NCI-H1436 treated with DMSO at 0.1 percent for 48 hours (cell line): Measurements from ENCODE around the gene PC.
A peak's percentile ranks its signal among the peaks of the same experiment; 100 is the strongest.
"Not testable (repeated sequence)": the region's sequence is repeated elsewhere in the genome, so short reads cannot be mapped to it uniquely, and the experiment has no call there.

Experiments
- DNase-seq: peaks from one replicate; lab custom pipeline; 2025; lab: John Stamatoyannopoulos, UW

PC gene

DNA sequence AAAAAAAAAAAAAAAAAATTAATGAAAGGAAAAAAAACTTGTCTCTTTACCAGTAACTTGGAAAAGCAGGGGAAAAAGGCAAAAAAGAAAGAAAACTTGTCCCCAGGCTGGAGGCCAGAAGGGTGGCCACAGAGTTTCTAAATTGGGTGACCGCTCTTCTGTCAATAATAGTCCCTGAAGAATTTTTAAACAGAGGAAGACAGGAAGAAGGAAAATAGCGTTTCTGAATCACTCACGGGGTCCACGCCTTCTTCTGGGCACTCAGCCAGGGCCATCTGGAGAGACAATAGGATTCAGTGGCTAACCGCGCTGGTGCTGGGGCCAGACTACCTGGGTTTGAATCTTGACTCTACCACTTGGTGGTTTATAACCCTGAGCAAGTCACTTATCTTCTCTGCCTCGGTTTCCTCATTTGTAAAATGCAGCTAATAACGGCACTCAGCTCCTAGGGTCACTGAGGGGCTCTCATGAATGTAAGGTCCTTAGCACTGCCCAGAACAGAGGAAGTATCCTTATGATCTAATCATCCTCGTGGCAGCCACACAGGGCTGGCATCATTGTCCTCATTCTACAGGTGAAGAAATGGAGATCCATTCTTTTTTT, 23.9 kb upstream of the PC start:
- peak; percentile 56 for DNase-seq

DNA sequence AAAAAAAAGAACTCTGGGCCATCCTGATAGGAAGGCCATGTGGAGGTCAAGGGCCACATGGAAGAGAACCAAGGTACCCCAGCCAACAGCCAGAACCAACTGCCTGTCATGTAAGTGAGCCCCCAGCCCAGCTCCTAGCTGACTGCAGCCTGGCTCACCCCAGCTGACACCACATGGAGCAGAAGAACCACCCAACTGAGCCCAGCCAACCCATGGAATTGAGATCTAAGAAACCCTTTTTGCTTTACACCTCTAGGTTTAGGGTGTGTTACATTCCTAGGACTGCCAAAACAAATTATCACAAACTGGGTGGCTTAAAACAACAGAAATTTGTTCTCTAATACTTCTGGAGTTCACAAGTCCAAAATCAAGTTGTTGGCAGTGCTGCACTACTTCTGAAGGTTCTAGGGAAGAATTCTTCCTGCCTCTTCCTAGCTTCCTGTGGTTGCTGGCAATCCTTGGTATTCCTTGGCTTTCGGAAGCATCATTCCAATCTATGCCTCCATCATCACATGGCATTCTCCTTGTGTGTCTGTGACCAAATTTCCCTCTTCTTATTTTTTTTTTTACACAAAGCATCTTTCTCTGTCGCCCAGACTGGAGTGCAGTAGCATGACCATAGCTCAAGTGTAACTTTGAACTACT, 21.3 kb upstream of the PC start:
- DNase-seq = no peak

DNA sequence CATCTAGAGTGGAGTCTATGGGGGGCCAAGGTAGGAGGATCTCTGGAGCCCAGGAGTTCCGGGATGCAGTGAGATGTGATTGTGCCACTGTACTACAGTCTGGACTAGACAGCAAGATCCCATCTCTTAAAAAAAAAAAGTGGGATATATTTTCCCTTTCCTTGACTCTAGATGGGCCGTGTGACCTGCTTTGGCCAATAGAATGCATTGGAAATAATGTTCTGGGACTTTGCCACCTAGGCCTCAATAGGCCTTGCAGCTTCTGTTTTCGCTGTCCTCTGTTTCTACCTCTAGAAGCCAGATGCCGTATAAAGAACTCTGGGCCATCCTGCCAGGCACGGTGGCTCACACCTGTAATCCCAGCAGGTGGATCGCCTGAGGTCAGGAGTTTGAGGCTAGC, 20.5 kb upstream of the PC start:
- no peak for DNase-seq

DNA sequence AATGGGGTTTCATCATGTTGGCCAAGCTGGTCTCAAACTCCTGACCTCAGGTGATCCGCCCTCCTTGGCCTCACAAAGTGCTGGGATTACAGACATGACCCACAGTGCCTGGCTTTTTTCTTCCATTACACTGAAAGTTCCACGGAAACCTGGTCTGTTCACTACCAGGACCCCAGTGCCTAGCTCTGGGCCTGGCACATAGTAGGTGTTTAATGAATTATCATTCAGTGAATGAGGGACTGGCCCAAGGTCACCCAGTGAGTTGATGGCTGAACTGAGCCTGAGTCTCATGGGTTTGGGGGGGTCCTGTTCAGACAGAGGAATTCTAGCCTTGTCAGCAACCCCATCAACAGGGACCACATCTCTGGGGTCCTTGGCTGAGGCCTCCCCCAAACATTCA, 20.0 kb upstream of the PC start:
- DNase-seq = no peak

DNA sequence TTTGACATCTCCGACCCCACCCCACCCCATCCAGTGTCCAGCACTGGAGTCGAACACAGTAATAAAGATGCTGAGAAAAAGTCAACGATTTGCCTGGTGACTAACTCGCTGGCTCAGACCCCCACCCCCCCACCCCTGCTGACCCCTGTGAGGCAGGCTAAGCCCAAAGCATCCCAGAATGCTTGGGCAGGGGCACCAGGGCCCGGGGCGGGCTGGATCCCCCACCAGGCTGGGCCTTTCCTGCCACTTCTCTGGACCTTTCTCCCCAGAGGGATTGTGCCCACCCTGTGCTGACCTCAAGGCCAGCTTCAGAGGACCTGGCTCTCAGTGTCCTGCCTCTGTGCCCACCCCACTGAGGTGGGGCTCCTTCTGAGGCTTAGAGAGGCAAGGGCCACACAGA, 18.7 kb upstream of the PC start:
- no peak for DNase-seq

DNA sequence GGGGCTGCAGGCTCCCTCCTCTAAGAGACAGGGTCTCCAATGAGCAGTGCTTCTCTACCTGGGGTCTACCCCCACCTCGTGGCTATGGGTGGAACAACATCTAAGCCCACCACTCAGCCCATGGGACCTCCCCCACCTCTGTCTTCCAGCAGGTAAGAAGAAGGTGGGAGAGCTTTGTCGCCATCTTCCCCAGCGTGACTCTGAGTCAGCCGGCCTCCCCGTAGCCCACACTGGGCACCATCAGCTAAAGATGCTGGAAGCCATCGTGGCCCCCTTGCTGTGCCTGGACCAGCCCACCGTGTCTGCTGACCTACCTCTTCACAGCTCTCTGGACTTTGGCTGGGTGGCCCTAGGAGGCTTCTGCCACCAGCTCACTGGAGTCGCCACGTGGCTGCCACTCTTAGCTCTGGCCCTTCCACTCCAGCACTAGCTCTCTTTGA, 17.9 kb upstream of the PC start:
- DNase-seq = no peak

DNA sequence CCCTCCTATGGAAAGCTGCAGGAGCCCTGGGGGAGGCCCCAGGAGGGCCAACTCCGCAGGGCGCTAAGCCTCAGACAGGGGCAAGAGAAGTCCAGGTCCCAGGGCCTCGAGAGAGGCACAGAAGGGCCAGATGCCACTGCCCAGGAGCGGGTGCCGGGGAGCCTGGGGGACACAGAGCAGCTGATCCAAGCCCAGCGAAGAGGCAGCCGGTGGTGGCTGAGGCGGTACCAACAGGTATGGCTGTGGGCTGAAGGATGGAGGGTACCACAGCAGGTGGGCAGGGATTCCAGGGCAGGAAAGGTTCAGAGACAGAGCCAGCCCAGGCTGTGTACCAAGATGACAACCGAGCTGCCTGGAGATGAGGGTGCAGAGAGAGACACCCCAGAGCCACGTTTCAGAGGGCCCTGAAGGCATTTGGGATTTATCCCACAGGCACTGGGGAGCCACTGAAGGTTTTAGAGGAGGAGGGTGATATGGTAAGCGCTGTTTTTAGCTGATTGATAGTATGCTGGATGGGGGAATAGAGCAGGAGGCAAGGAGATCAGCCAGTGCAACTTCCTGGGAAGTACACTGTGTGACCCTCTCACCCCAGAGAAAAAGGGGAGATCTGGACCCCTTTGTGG, 17.3 kb upstream of the PC start:
- DNase-seq = no peak

DNA sequence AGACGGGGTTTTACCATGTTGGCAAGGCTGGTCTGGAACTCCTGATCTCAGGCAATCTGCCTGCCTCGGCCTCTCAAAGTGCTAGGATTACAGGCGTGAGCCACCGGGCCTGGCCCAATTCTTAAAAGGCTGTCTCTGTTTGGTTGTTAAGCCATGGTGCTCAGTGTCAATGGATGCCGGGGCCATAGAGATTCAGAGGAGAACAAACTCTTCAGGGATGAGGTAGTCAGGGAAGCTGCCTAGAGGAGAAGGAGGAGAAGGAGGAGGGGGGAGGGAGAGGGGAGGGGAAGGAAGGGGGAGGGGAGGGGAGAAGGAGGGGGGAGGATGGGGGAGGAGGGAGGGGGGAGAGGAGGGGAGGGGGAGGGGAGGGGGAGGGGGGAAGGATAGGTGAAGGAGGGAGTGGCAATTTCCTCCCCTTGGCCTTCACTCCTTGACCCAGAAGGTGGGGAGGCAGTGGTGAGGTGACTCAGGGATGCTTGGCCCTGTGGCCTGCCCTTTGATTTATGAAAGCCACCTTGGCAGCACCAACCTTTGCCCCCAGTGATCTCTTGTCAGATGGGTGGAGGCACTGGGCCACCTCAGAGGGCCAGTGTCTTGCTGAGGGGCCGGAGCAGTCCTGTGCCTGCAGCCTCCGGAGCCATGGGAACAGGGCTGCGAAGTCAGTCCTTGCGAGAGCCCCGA, 16.7 kb upstream of the PC start, which contains the start of gene C11orf86:
C11orf86 (plus strand) TSS at position 581 of the 681 bp plus-strand sequence; CDS start at position 640, 59 bp downstream.
- no peak for DNase-seq

DNA sequence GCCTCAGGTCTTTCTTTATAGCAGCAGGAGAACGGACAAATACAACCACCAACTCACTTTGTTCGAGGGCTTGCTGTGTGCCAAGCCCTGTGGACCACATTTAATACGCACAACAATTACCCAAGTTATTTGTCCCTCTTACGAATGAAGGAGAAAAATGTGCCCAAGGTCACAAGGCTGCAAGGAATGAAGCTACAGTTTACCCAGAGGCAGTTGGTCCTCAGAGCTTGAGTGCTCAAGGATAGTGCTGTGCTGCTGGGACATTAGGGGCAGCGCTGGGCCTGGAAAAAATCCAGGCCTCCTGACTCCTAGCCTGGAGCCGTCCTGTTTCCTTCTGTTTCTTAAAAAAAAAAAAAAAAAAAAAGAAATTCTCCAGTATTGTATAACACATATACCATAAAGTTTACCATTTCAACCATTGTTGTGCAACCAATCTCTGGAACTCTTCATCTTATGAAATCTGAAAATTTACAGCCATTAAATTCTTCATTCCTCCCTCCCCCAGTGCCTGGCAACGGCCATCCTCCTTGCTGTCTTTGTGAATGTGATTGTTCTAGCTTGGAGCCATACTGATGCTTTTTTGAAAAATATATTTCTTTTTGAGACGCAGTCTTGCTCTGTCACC, 15.9 kb upstream of the PC start:
- no peak for DNase-seq

DNA sequence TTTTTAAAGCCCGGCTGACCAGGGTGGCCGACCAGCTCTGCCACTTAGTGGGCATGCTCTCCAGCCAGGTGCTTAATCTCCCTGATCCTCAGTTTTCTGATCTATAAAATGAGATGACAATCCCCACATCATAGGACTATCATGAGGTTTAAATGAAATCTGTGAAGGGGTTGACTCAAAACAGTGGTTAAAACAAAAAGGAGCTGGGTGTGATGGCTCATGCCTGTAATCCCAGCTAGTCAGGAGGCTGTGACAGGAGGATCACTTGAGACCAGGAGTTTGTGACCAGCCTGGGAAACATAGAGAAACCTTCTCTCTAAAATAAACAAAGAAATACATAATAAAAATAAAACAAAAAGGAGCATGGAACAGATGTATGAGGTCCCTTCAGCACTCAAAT, 13.3 kb upstream of the PC start:
- DNase-seq = no peak

DNA sequence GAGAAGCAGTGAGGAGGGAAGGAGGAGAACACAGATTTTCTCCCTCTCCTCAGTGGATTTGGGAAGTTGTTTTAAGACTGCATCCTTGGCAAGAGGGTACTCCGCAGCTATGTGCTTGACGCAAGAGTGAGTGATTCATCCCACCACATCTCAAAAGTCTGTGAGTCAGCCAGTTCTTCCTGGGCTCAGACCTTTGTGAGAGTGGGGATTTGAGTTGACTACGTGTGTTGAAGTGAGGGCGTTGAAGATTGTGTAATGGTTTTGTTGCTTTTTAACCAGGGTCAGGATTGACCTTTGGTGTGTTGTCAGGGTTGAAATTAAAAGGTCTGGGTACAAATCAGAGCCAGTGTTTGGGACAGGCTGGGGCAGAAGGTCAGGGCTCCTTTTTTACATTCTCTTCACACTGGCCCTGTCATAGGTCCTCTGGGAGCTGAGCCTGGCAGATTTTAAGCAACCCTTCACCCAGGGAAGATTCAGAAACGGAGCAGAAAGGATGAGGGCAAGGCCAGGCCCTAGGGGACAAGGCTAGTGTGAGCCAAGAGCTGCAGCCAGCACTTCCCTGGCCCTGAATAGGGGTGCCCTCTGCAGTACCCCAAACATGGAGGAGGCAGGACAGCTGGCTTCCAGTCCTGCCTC, 12.7 kb upstream of the PC start:
- no peak for DNase-seq

DNA sequence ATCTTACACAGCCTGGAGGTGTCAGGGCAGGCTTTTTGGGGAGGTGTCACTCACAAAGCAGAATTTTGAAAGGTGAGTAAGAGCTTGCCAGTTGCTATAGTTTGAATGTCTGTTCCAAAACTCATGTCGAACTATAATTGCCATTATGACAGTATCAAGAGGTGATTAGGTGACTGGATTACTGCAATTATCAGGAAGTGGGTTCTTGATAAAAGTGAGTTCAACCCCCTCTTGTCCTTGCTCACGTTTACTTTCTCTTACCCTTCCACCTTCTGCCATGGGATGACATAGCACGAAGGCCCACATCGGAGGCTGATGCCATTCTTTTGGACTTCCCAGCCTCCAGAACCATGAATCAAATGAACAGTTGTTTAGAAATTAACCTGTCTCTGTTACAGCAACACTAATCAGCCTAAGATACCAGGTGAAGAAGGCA, 12.2 kb upstream of the PC start:
- DNase-seq = no peak

DNA sequence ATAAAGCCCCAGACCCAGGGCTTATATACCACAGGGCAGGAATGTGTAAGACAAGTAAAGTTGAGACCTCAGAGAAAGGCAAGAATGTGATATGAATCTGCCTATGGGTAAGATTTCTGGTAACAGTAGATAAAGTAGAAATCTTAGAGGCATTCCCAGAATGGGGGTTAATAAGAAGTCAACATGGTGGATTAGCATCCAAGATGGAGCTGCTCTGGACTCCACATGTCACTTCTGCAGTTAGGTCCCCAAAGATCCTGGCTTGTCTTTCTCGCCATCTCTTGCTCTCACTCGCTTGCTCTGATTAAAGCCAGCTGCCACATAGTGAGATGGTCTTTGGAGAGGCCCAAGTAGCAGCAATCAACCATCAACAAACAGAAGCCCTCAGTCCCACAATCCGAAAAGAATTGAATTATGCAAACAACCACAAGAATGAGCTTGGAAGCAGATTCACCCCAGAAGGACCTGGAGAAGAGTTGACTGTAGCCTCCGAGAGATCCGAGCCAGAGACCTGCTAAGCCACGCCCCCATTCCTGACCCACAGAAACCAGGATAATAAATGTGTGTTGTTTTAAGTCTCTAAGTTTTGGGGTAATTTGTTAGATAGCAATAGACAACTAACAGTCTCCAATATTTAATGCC, 11.5 kb upstream of the PC start:
- DNase-seq = no peak

DNA sequence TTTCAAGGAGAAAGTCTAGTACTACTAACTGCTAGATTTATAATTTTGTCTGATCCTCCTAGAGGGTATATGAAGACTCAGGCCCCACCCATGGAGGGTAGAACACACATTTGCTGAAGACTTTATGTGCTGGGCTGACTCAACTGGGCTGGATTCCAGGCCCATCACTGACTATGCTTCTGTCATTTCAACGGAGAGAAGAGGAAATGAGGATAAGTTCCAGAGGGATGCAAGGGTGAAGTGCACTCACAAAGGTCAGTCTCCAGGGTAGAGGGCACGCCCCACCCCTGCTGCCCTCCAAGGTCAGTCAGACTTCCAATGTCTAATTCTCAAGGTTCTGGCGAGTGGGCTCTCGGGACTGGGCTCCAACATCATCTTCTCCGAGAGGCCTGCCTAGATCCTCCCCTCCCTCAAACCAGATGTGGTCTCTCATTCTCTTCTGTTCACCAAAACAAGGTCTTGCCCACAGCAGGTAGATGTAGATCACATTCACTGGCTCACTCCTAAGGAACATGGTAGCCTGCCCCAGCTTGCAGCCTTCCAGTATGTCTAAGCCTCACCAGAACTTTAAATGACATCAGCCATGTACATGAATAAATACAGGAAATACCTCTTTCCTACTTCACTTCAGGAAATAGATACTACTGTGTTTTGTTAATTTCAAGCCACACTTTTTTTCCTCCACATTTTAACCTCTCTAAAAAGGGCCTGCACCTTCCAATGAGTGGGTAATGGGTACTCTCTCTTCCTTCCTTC, 9.7 kb upstream of the PC start:
- no peak for DNase-seq

DNA sequence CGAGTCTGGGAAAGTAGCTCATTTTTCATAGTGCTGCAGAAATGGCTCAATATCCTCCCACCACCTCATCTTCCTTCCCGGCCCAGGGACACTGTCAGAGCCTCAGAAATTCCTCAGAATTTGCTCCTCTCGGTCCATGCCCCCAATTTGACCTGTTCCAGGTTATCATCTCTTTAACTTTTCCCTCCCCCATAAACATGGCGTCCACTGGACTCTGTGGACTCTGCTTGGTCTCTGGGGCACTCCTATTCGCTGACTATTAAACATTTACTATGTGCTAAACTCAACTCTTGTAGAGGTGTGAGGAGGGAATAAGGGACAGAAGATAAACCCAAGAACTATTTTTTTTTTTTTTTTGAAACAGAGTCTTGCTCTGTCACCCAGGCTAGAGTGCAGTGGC, 8.2 kb upstream of the PC start:
- no peak for DNase-seq

DNA sequence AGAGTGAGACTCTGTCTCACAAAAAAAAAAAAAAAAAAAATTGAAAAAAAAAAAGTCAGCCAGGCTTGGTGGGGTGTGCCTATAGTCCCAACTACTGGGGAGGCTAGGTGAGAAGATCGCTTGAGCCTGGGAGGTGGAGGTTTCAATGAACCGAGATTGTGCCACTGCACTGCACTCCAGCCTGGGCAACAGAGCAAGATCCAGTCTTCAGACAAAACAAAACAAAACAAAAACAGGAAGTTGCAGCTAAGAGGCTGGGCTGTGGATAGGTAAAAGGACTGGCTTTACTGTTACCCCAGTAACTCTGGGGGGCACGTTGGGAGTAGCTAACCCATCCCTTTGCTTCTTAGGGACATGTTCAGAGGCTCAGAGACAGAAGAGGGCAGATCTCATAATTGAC, 6.3 kb upstream of the PC start:
- no peak for DNase-seq

DNA sequence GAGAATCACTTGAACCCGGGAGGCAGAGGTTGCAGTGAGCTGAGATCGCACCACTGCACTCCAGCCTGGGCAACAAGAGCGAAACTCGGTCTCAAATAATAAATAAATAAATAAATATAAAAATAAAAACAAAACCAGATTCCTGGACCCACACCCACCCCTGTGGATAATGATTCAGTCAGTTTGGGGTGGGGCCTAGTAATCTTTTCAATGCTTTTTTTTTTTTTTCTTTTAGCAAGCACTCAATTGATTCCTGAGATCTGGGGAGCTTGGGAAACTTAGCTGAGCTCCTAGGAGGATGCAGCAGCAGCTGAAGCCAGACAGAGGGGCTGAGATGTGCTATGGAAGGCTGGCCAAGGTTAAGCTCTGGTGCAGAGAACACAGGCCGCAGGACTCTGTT, 4.6 kb upstream of the PC start:
- DNase-seq = no peak

DNA sequence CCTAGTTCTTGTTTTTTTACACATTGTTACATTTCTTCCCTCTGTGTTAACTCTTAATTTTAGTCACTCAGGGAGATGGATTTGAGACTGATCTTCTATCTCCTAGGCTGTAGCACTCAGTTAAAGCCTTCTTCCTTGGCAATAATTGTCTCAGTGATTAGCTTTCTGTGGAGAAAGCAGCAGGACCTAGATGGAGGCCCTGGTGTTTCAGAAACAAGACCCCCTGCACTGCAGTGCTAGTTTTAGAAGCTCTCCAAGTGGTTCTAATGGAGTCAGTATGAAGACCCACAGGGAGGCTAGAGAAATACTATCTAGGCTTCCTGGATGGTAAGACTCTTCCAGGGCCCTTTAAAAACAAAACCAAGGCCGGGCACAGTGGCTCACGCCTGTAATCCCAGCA, 4.1 kb upstream of the PC start:
- DNase-seq = no peak

DNA sequence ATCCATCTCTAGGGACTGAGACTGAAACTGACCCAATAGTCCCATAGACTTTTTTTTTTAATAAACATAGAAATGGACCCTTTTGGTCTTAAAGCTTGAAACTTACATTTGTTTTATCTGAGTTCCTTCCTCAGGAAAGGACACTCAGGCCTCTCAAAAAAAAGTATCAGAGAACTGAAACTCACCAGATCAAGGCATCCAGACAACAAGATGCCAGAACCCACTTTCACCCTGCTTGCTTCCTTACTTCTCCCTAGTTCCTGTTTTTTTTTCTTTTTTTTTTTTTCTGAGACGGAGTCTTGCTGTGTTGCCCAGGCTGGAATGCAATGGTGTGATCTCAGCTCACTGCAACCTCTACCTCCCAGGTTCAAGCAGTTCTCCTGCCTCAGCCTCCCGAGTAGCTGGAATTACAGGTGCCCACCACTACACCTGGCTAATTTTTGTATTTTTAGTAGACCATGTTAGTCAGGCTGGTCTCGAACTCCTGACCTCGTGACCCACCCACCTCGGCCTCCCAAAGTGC, 3.6 kb upstream of the PC start:
- DNase-seq = not testable (repeated sequence)

DNA sequence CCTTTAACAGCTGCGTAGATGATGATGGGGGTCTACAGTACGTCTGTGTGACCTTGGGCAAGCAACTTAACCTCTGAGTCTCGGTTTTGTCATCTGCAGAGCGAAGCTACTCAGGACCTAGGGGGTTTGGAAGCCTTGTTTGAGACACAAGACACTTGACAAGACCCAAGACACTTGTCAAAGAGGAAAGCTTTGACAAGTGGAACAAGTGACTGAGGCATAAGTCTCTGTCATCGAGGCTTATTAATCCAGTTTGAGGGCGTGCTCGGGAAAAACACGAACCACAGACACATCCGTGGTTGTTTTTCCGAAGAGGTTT, 732 bp upstream of the PC start:
- DNase-seq = no peak

DNA sequence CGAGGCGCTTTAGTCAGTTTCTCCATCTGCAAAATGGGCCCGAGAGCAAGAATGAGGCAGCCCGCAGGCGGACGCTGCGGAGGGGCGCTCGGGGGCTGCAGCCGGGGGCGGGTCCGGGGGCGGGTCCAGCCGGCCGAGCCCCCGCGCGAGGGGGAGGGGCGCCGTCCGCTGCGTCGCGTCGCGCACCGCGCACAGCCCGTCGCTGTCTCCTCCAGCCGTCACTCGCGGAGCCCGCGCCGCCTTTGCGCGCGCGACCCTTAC, 282 bp downstream of the PC start:
- DNase-seq = no peak
